Stimulated activated CD8-positive, alpha-beta memory T cell treated with anti-CD3 and anti-CD28 coated beads, Interleukin-4, amount 100 ng/mL, for 4 hours (primary cell): ENCODE data around the gene CHRNA5.

Experiments used
- DNase-seq, 2 donors: peaks; one replicate each; pipeline ENCODE4 v3.0.0-alpha.2; 2020; ENCODE audit warnings: low read depth in 2 of 2, low spot score in 1 of 2

The CHRNA5 gene

DNA sequence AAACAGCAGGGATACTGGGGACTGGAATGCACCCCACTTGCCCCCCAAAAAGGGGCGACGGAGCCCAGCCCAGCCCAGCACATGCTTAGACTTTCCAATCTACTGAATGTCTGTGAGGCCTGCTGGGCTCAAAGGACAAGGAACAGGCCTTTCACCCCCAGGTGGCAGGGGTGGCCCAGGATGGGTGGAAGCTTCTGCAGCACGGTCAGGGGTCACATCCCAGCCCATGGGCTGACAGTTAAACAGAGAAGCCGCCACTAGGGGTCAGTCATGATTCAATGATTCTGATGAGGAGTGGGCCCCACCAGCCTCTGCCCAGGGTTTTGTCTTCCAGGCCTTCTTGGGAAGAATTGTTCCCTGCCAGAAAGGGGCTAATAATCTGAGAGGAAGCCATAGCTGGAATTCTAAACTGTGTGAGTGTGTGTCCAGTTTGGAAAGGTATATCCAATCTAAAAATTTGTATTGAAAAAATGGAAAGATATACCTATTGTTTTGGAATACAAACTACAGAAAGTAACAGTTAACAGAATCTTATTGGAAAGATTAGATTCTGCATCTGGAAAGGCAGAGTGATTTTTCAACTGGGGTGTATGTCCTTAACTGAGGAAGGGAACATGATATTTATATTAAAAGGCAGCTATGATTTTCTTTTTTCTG is 73.5 kb downstream of the CHRNA5 start:
- DNase-seq, result no peak

DNA sequence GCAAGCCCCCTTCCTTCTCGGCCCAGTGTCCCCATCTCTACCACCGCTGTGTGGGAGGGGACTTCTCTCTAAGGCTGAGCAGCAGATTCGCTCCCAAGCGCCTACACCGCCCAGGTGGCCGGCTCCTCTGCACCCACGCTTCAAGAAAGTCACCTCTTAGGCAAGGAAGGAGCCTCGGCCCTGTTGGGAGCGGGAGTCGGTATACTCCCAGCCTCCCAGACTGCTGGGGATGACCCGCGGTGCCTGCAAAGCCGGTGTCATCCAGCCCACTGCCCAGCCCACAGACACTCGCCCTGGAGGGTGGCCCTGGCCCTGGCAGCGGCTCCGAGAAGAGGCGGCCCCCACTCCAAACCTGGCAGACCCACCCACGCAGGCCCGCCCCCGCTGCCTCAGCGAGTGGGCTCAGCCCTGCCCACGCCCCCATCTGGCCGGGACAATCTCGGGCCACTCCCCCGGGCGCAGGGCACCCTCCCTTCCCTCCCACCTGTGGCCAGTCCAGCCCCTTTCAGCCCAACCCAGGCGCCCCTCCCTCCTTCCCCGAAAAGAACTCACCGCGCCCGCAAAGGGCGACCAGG is 75.3 kb downstream of the CHRNA5 start:
- DNase-seq, result no peak

- no peak for DNase-seq
These were observed 75.9 kb downstream of the CHRNA5 start, which contains the start of gene CHRNB4 for GRCh38 chr15:78641102-78641748. TSS of gene CHRNB4 (minus strand) at chr15:78641210. CDS start at chr15:78641133, 77 bp downstream.

GRCh38 chr15:78641749-78642275 is 76.5 kb downstream of the CHRNA5 start:
- DNase-seq, result no peak

- no peak for DNase-seq
These were observed 77.0 kb downstream of the CHRNA5 start for GRCh38 chr15:78642331-78642730.
